Measurements from ENCODE around the gene SMIM13. TPM values are rescaled to one million over a fixed set of nuclear protein-coding genes. Genes with fewer than 3 reads are reported as not detected.

SMIM13 gene
- total RNA-seq, 2 donors from 2014 or later, result 6.3 to 8.0 TPM

- no peak for DNase-seq
- intact Hi-C loops (cut with DNase I), result no loop called here
- Histone ChIP-seq H3K4me3 (no peak overlapping the region), H3K9me3 (no peaks in the 10 kb centered on the region), H3K27ac (no peak overlapping the region), H3K9ac (ENCODE audit: low read depth in 2 of 2, low read length in 2 of 2) (no peak overlapping the region), H3K27me3 (no peaks in the 10 kb centered on the region), H3K4me1 (no peaks in the 10 kb centered on the region), H3K36me3 (no peaks in the 10 kb centered on the region)
- no peak for TF ChIP-seq CTCF (IDR thresholded peaks at IDR 0.05)
Measured at GRCh38 chr6:11151488-11151887, 57.9 kb downstream of the SMIM13 start.

- intact Hi-C loops (cut with DNase I), result no loop called here
- TF ChIP-seq CTCF (IDR thresholded peaks at IDR 0.05), result no peak
- DNase-seq, result no peak
Measured at GRCh38 chr6:11152581-11152980, 58.9 kb downstream of the SMIM13 start.

GRCh38 chr6:11153447-11153846 lies 59.8 kb downstream of the SMIM13 start:
- H3K36me3 ChIP-seq, result no peaks in the 10 kb centered on the region
- H3K4me3 ChIP-seq, result no peak overlapping the region
- H3K9ac ChIP-seq (ENCODE audit: low read depth in 2 of 2, low read length in 2 of 2), result no peak overlapping the region
- no peak for DNase-seq
- no peaks in the 10 kb centered on the region for H3K4me1 ChIP-seq
- TF ChIP-seq CTCF (IDR thresholded peaks at IDR 0.05), result no peak
- H3K27me3 ChIP-seq, result no peaks in the 10 kb centered on the region
- H3K27ac ChIP-seq, result no peak overlapping the region
- no peaks in the 10 kb centered on the region for H3K9me3 ChIP-seq
- intact Hi-C loops (cut with DNase I), result no loop called here

More at GRCh38 chr6:11152581-11152980, 58.9 kb downstream of the SMIM13 start:
- Histone ChIP-seq H3K27ac (no peak overlapping the region), H3K36me3 (no peaks in the 10 kb centered on the region), H3K9me3 (no peaks in the 10 kb centered on the region), H3K9ac (ENCODE audit: low read depth in 2 of 2, low read length in 2 of 2) (no peak overlapping the region), H3K4me3 (no peak overlapping the region), H3K27me3 (no peaks in the 10 kb centered on the region), H3K4me1 (no peaks in the 10 kb centered on the region)

- H3K36me3 ChIP-seq, result no peaks in the 10 kb centered on the region
- no peaks in the 10 kb centered on the region for H3K9me3 ChIP-seq
- intact Hi-C loops (cut with DNase I), result no loop called here
- no peak overlapping the region for H3K9ac ChIP-seq (ENCODE audit: low read depth in 2 of 2, low read length in 2 of 2)
- H3K27me3 ChIP-seq, result no peaks in the 10 kb centered on the region
- no peak overlapping the region for H3K27ac ChIP-seq
- no peak for TF ChIP-seq CTCF (IDR thresholded peaks at IDR 0.05)
- no peaks in the 10 kb centered on the region for H3K4me1 ChIP-seq
- H3K4me3 ChIP-seq, result no peak overlapping the region
- no peak for DNase-seq
Measured at GRCh38 chr6:11155589-11155988, 62.0 kb downstream of the SMIM13 start.

GRCh38 chr6:11160199-11160598 lies 66.6 kb downstream of the SMIM13 start:
- Histone ChIP-seq H3K4me3 (no peak overlapping the region), H3K9ac (ENCODE audit: low read depth in 2 of 2, low read length in 2 of 2) (no peak overlapping the region), H3K36me3 (no peaks in the 10 kb centered on the region), H3K27me3 (no peaks in the 10 kb centered on the region), H3K27ac (no peak overlapping the region), H3K9me3 (no peaks in the 10 kb centered on the region), H3K4me1 (no peaks in the 10 kb centered on the region)
- intact Hi-C loops (cut with DNase I), result no loop called here
- DNase-seq, result no peak
- TF ChIP-seq CTCF (IDR thresholded peaks at IDR 0.05), result no peak
